ENCODE measurements around the gene UMODL1.

The UMODL1 gene

GRCh38 chr21:42120101-42120902 is 49.2 kb downstream of the UMODL1 start:
- Histone ChIP-seq H3K27me3 (replicated peaks; ENCODE audit: insufficient read depth, low read length) (peaks cover 9% of the 10 kb centered on the region), H2AFZ (ENCODE audit: low read length) (no peak overlapping the region), H3K4me1 (ENCODE audit: low read length) (peaks cover 43% of the 10 kb centered on the region), H3K9me3 (replicated peaks; ENCODE audit: insufficient read depth, low read length) (no peaks in the 10 kb centered on the region), H3K79me2 (ENCODE audit: low read length) (no peaks in the 10 kb centered on the region), H3K4me3 (ENCODE audit: low read length) (no peak overlapping the region), H3K9me2 (replicated peaks; ENCODE audit: insufficient read depth, low read length) (no peaks in the 10 kb centered on the region), H3K4me2 (ENCODE audit: low read depth, low read length) (peak overlapping the region; percentile 10), H3K9ac (ENCODE audit: low read length) (no peak overlapping the region), H3K27ac (ENCODE audit: low read length) (no peak overlapping the region), H3F3A (ENCODE audit: insufficient read depth, low read length) (peaks cover 43% of the 10 kb centered on the region), H3K36me3 (replicated peaks; ENCODE audit: insufficient read depth, low read length) (no peaks in the 10 kb centered on the region), H4K20me1 (ENCODE audit: insufficient read depth, low read length) (no peaks in the 10 kb centered on the region)
- peak; percentile 80 for DNase-seq
- no peak for TF ChIP-seq CTCF (IDR thresholded peaks at IDR 0.05; ENCODE audit: low read length)
- TF ChIP-seq EZH2phosphoT487 (IDR thresholded peaks at IDR 0.05; ENCODE audit: low read length), result no peak
- no peak for TF ChIP-seq EZH2 (optimal IDR thresholded peaks at IDR 0.05; ENCODE audit: low read depth, low read length)

- no peak for TF ChIP-seq EZH2phosphoT487 (IDR thresholded peaks at IDR 0.05; ENCODE audit: low read length)
- TF ChIP-seq EZH2 (optimal IDR thresholded peaks at IDR 0.05; ENCODE audit: low read depth, low read length), result no peak
- TF ChIP-seq CTCF (IDR thresholded peaks at IDR 0.05; ENCODE audit: low read length), result no peak
- H3K4me3 ChIP-seq (ENCODE audit: low read length), result no peak overlapping the region
- H4K20me1 ChIP-seq (ENCODE audit: insufficient read depth, low read length), result no peaks in the 10 kb centered on the region
- peaks cover 43% of the 10 kb centered on the region for H3K4me1 ChIP-seq (ENCODE audit: low read length)
- peaks cover 43% of the 10 kb centered on the region for H3F3A ChIP-seq (ENCODE audit: insufficient read depth, low read length)
- no peaks in the 10 kb centered on the region for H3K79me2 ChIP-seq (ENCODE audit: low read length)
- H3K9ac ChIP-seq (ENCODE audit: low read length), result no peak overlapping the region
- H3K9me2 ChIP-seq (replicated peaks; ENCODE audit: insufficient read depth, low read length), result no peaks in the 10 kb centered on the region
- no peaks in the 10 kb centered on the region for H3K9me3 ChIP-seq (replicated peaks; ENCODE audit: insufficient read depth, low read length)
- H3K36me3 ChIP-seq (replicated peaks; ENCODE audit: insufficient read depth, low read length), result no peaks in the 10 kb centered on the region
- no peak overlapping the region for H3K27ac ChIP-seq (ENCODE audit: low read length)
- H3K4me2 ChIP-seq (ENCODE audit: low read depth, low read length), result no peak overlapping the region
- no peak overlapping the region for H2AFZ ChIP-seq (ENCODE audit: low read length)
- peaks cover 17% of the 10 kb centered on the region for H3K27me3 ChIP-seq (replicated peaks; ENCODE audit: insufficient read depth, low read length)
- DNase-seq, result no peak
Measured at GRCh38 chr21:42120903-42121535, 49.9 kb downstream of the UMODL1 start.

- H3K27ac ChIP-seq (ENCODE audit: low read length), result no peak overlapping the region
- no peak for DNase-seq
Measured at GRCh38 chr21:42121794-42122193, 50.7 kb downstream of the UMODL1 start.

More at GRCh38 chr21:42121794-42122193, 50.7 kb downstream of the UMODL1 start:
- TF ChIP-seq EZH2phosphoT487 (IDR thresholded peaks at IDR 0.05; ENCODE audit: low read length) (no peak), EZH2 (optimal IDR thresholded peaks at IDR 0.05; ENCODE audit: low read depth, low read length) (no peak), CTCF (IDR thresholded peaks at IDR 0.05; ENCODE audit: low read length) (no peak)
- Histone ChIP-seq H3F3A (ENCODE audit: insufficient read depth, low read length) (peaks cover 38% of the 10 kb centered on the region), H4K20me1 (ENCODE audit: insufficient read depth, low read length) (no peaks in the 10 kb centered on the region), H3K4me2 (ENCODE audit: low read depth, low read length) (no peak overlapping the region), H3K36me3 (replicated peaks; ENCODE audit: insufficient read depth, low read length) (no peaks in the 10 kb centered on the region), H3K9ac (ENCODE audit: low read length) (no peak overlapping the region), H3K9me2 (replicated peaks; ENCODE audit: insufficient read depth, low read length) (no peaks in the 10 kb centered on the region), H3K4me1 (ENCODE audit: low read length) (peaks cover 37% of the 10 kb centered on the region), H3K27me3 (replicated peaks; ENCODE audit: insufficient read depth, low read length) (peaks cover 24% of the 10 kb centered on the region), H3K9me3 (replicated peaks; ENCODE audit: insufficient read depth, low read length) (no peaks in the 10 kb centered on the region), H3K4me3 (ENCODE audit: low read length) (no peak overlapping the region), H3K79me2 (ENCODE audit: low read length) (no peaks in the 10 kb centered on the region), H2AFZ (ENCODE audit: low read length) (no peak overlapping the region)

All from MM.1S (cell line).